T-helper 9 cell (primary cell): ENCODE measurements around the gene HPSE2.

Experiments used
- DNase-seq: peaks from one replicate; pipeline ENCODE4 v3.0.0-alpha.2; 2020

The HPSE2 gene

GRCh38 chr10:98831391-98831790, 404.3 kb downstream of the HPSE2 start:
- DNase-seq: no peak

- DNase-seq: no peak
These were observed 409.9 kb downstream of the HPSE2 start for GRCh38 chr10:98825741-98826140.

GRCh38 chr10:98817396-98817795, 418.3 kb downstream of the HPSE2 start:
- no peak for DNase-seq

DNA sequence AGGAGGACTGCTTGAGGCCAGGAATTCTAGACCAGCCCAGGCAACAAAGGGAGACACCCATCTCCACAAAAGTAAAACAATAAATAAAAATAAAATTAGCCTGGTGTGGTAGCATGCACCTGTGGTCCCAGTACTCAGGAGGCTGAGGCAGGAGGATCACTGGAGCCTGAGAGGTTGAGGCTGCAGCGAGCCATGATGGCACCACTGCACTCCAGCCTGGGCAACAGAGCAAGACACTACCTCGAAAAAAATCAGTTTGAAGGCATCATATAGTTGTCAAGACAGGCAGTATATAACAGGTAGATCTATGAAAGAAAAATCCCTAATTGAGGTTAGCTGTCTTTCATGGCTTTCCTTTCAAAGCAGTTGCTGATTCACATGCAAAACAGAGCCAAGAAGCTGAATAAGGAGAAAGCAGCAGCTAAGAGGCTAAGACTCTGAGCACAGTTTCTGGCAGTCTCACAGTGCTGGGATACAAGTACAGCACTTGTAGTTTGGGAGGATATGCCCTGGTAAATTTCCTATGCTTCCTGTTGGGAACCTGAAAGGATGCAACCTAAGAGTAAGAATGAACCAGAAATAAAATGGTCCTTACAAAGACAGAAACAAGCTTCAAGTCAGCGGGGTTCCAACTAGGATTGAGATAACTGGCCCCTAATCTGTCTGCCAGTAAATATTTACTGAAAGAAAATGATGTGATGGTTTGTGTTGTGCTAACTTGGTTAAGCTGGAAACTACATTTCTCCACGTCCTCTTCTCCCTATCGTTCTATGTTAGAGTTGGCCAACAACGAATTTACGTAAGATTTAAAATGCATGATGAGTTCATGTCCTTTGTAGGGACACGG, 420.4 kb downstream of the HPSE2 start:
- DNase-seq: no peak

DNA sequence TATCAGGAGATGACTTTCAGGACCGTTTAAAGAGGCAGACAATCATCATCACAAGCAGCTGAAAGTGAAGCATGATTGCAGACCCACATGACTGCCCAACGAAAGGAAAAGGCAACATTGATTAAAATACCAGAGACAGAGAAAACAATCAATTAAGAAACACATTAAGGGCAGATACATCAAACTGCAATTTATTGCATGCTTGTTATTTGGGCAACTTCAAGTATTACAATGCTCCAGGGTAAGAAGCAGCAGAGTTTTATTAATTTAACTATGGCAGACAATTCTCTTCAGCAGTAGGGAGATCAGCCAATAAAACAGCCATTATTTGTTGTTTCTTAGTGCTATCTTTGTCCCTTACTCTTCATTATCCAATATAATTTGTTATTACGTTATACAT, 421.2 kb downstream of the HPSE2 start:
- no peak for DNase-seq

GRCh38 chr10:98808282-98808892, 427.3 kb downstream of the HPSE2 start:
- no peak for DNase-seq

DNA sequence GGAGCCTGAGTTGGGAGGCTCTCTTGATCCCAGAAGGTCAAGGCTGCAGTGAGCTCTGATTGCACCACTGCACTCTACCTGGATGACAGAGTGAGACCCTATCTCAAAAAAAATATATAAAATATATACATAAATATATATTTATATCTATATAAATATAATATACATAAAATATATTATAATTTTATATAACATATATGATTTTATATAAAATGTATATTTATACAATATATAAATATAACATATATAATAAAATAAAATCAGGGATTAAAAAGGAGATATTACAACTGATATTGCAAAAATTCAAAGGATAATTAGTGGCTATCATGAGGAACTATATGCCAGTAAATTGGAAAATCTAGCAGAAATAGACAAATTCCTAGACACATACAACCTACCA, 435.4 kb downstream of the HPSE2 start:
- DNase-seq: no peak

DNA sequence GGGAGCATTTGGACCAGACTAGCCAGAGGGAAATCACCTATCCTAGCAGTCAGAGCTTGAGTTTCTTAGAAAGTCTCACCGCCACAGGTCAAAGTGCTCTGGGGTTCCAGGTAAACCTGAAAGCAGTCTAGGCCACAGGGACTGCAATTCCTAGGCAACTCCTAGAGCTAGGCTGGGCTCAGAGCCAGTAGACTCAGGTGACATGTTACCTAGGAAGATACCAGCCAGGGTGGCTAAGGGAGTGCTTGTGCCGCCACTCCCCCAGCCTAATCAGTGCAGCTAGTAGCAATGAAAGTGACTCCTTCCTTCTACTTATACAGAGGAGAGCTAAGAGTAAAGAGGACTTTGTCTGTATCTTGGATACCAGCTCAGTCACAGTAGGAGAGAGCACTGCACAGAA, 440.2 kb downstream of the HPSE2 start:
- DNase-seq: no peak

DNA sequence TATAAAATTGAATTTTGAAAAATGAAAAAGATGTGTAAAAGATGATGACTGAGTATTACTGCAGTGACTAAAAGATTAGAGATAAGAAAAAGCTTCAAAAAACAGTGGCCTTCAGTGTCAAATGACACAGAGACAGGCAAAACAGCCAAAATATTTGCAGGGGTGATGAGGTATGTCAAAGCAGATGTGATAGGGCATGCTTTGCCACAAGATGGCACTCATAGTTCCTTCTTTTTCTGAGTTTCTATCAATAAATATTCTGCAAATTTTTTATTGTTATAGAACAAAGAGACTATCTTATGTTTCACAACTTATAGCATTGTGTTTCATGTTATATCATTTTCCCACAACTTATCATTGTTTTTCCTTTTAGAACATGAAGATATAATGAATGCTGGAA, 444.8 kb downstream of the HPSE2 start:
- no peak for DNase-seq

- no peak for DNase-seq
These were observed 457.3 kb downstream of the HPSE2 start for GRCh38 chr10:98778277-98778759.

- no peak for DNase-seq
These were observed 477.2 kb downstream of the HPSE2 start for GRCh38 chr10:98758463-98758862.

DNA sequence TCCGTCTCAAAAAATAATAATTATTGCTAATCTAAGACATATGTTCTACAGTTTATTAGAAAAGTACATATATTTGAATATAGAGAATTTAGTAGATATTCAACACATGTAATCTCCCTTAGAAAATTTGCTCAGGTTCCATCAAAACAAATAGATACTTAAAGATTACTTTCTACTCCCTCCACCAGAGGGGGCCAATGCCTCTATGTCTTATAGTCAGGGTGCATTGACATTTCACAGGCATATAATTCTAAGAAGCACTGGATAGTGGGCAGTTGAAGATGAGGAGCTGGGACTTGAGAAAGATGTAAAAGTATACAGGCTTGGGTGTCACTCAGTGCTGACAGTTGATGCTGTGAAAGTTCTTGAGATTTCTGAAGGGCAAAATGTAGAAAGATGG, 487.4 kb downstream of the HPSE2 start:
- DNase-seq: no peak

DNA sequence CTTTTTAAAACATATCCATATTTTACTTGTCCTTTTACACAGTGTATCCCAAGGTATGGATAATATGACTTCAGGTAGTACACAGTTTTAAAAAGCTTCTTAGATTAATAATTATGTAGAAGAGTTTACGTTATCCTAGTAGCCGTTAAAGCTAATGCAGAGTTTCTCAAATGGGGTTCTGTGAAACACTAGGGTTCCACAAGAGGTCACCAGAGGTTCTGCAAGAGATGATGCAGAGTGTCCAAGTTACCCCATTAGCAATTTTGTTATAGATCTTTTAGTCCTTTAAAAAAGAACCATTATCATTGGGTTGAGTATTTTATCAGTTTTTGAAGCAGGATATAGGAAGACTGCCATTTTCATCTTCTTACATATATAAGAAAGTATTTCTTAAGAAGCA, 490.0 kb downstream of the HPSE2 start:
- DNase-seq: no peak

DNA sequence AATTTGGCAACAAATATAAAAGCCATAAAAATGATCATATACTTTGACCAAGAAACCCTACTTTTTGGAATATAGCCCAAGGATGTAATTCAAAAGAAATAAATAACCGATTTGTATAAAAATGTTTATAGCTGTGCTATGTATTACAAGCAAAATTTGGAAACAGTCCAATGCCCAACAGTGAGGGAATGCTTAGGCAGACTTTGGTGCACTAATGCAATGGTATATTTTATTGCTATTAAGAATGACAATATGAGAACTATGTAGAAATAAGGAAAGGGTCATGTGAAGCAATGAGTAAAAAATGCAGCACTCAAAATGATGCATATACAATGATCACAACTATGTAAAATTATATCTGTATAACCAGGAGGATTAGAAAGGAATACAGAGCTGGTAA, 515.1 kb downstream of the HPSE2 start:
- no peak for DNase-seq

GRCh38 chr10:98713586-98713985, 522.1 kb downstream of the HPSE2 start:
- DNase-seq: no peak

- no peak for DNase-seq
These were observed 539.1 kb downstream of the HPSE2 start for GRCh38 chr10:98696516-98696915.

DNA sequence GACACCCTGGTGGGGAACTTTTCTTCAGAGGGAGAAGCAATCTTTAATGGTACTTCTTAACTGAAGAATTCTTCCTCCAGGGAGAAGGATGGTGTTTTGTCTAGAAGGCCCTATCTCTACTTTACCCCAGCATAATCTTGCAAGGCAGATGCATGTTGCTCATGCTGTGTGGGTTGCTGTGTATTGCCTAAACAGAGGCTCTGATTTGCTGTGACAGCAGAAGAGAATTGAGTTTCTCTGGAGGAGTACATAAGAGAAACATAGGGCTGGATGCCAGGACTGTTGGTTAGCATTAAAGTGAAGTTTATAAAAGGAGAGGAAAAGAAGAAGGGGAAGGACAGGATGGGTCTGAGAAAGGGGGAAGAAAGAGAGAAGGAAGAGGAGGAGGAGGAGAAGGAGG, 540.8 kb downstream of the HPSE2 start:
- DNase-seq: no peak

GRCh38 chr10:98694014-98694413, 541.6 kb downstream of the HPSE2 start:
- no peak for DNase-seq

GRCh38 chr10:98687685-98688084, 548.0 kb downstream of the HPSE2 start:
- no peak for DNase-seq

GRCh38 chr10:98684019-98684899, 551.4 kb downstream of the HPSE2 start:
- no peak for DNase-seq

DNA sequence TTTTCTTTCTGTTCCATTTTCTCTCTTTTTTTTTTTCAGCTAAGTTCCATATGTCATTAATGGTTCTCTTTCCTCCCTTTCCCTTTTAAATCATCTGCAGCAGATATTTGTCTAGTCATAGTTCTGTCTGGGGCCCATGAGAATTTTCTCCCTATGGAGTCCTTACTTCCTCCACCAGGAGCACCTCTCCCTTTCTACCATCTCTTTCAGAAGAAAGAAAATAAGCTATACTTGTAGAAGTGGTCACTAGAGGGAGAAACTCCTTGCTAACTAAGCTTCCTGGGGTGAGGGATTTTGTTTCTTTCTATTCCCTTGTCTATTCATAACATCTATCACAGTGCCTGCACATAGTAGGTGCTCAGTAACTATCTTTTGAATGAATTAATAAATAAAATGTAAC, 558.8 kb downstream of the HPSE2 start:
- DNase-seq: no peak

- no peak for DNase-seq
These were observed 559.8 kb downstream of the HPSE2 start for GRCh38 chr10:98675902-98676301.

DNA sequence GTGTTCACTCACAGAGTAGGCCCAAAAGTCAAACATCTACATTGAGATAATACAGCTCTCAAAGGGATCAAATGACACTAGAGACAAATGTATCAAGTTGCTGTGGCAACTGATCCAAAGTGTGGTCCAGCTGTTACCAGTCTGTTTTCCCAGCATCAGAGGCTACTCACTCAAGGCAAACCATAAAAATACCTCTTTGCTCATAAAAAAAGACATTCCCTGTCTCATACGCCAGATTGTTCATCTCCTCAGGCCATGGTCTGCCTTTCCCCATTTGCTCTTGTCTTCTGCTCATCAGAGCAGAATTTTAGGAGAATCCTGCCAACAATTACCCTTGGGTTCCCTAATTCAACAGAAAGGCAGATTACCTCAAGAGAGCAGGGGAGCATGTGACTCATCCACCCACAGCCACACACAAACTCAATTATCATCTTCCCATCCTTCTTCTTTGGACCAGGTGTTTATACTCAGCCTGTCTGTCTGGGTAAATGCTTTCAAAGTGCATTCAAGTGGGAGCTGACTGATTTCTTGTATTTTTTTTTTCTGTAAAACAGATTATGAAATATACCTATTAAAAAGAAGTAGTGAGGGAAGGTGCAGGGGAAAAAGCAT, 562.4 kb downstream of the HPSE2 start:
- DNase-seq: no peak
